HG02571 (cell line): ENCODE measurements around the gene ZNF423.

Experiments
- ATAC-seq: cut with Tn5 transposase; IDR thresholded peaks from one replicate; pipeline ENCODE4 v1.9.1; 2021; ENCODE audit warnings: mild to moderate bottlenecking, moderate library complexity; ENCODE audit not compliant: unreplicated experiment

The ZNF423 gene

GRCh38 chr16:49454426-49455180 is 401.3 kb downstream of the ZNF423 start:
- ATAC-seq, result no peak

- no peak for ATAC-seq
Observed at GRCh38 chr16:49453983-49454382, 401.9 kb downstream of the ZNF423 start.

GRCh38 chr16:49453021-49453420 is 402.9 kb downstream of the ZNF423 start:
- no peak for ATAC-seq

GRCh38 chr16:49452578-49452977 is 403.3 kb downstream of the ZNF423 start:
- no peak for ATAC-seq

- ATAC-seq, result no peak
Observed at GRCh38 chr16:49452108-49452507, 403.8 kb downstream of the ZNF423 start.

GRCh38 chr16:49446805-49447204 is 409.1 kb downstream of the ZNF423 start:
- no peak for ATAC-seq

- ATAC-seq, result no peak
Observed at GRCh38 chr16:49443576-49443975, 412.3 kb downstream of the ZNF423 start.

GRCh38 chr16:49442805-49443204 is 413.1 kb downstream of the ZNF423 start:
- no peak for ATAC-seq

- peak; percentile 94 for ATAC-seq
Observed at GRCh38 chr16:49441366-49441780, 414.5 kb downstream of the ZNF423 start.

- ATAC-seq, result no peak
Observed at GRCh38 chr16:49440156-49441065, 415.5 kb downstream of the ZNF423 start.

- no peak for ATAC-seq
Observed at GRCh38 chr16:49439676-49440075, 416.2 kb downstream of the ZNF423 start.

GRCh38 chr16:49439050-49439449 is 416.9 kb downstream of the ZNF423 start:
- ATAC-seq, result no peak
